RWPE2 (cell line): ENCODE measurements around the gene DLL1.

Experiments
- ATAC-seq: fragments of 200-7000 bp; cut with Tn5 transposase; 3 replicates; pipeline ENCODE4 v1.9.1; 2021; ENCODE audit warnings: low read depth
- DNase-seq: peaks from one replicate; pipeline ENCODE4 v3.0.0-alpha.2; 2020; ENCODE audit warnings: low spot score
- H3K27ac ChIP-seq: fragments of 450-650 bp; 2 replicates; pipeline ENCODE4 v1.5.1; 2017; ENCODE audit warnings: mild to moderate bottlenecking; ENCODE audit not compliant: poor library complexity, severe bottlenecking
- H3K27me3 ChIP-seq: fragments of 250-450 bp; sonication (Bioruptor Pico); 2 replicates; pipeline ENCODE4 v1.5.1; 2021; ENCODE audit warnings: mild to moderate bottlenecking, moderate library complexity; ENCODE audit not compliant: insufficient read depth, poor library complexity, severe bottlenecking
- H3K36me3 ChIP-seq: fragments of 250-450 bp; sonication (Bioruptor Pico); 2 replicates; pipeline ENCODE4 v1.5.1; 2020; ENCODE audit warnings: low read depth, mild to moderate bottlenecking, moderate library complexity
- H3K4me1 ChIP-seq: fragments of 250-450 bp; sonication (Bioruptor Pico); 2 replicates; pipeline ENCODE4 v1.5.1; 2021; ENCODE audit warnings: mild to moderate bottlenecking, moderate library complexity; ENCODE audit not compliant: insufficient read depth, poor library complexity, severe bottlenecking
- H3K4me3 ChIP-seq: fragments of 250-450 bp; sonication (Bioruptor Pico); 2 replicates; pipeline ENCODE4 v1.5.1; 2021; ENCODE audit warnings: mild to moderate bottlenecking, moderate library complexity; ENCODE audit not compliant: severe bottlenecking
- H3K9me3 ChIP-seq: fragments of 250-450 bp; sonication (Bioruptor Pico); 2 replicates; pipeline ENCODE4 v1.5.1; 2021; ENCODE audit warnings: mild to moderate bottlenecking, moderate library complexity; ENCODE audit not compliant: severe bottlenecking
- TF ChIP-seq, protein P1 (sequence below): fragments of 450-650 bp; IDR thresholded peaks from one replicate; pipeline ENCODE4 v1.5.1; 2017; ENCODE audit warnings: mild to moderate bottlenecking, moderate library complexity; ENCODE audit not compliant: poor library complexity, severe bottlenecking

The DLL1 gene

GRCh38 chr6:170261643-170262488 lies 29.0 kb downstream of the DLL1 start:
- H3K36me3 ChIP-seq, result no peaks in the 10 kb centered on the region
- TF ChIP-seq, protein P1, sequence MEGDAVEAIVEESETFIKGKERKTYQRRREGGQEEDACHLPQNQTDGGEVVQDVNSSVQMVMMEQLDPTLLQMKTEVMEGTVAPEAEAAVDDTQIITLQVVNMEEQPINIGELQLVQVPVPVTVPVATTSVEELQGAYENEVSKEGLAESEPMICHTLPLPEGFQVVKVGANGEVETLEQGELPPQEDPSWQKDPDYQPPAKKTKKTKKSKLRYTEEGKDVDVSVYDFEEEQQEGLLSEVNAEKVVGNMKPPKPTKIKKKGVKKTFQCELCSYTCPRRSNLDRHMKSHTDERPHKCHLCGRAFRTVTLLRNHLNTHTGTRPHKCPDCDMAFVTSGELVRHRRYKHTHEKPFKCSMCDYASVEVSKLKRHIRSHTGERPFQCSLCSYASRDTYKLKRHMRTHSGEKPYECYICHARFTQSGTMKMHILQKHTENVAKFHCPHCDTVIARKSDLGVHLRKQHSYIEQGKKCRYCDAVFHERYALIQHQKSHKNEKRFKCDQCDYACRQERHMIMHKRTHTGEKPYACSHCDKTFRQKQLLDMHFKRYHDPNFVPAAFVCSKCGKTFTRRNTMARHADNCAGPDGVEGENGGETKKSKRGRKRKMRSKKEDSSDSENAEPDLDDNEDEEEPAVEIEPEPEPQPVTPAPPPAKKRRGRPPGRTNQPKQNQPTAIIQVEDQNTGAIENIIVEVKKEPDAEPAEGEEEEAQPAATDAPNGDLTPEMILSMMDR, result no peak
- no peak for ATAC-seq
- peak; percentile 31 for DNase-seq
- H3K9me3 ChIP-seq, result no peaks in the 10 kb centered on the region
- no peaks in the 10 kb centered on the region for H3K27me3 ChIP-seq
- no peaks in the 10 kb centered on the region for H3K4me1 ChIP-seq
- no peak overlapping the region for H3K4me3 ChIP-seq
- no peak overlapping the region for H3K27ac ChIP-seq

GRCh38 chr6:170260686-170261085 lies 30.2 kb downstream of the DLL1 start:
- DNase-seq, result peak; percentile 15
- no peaks in the 10 kb centered on the region for H3K27me3 ChIP-seq
- H3K4me1 ChIP-seq, result no peaks in the 10 kb centered on the region
- no peak overlapping the region for H3K27ac ChIP-seq
- no peaks in the 10 kb centered on the region for H3K9me3 ChIP-seq
- TF ChIP-seq, protein P1, result no peak
- no peaks in the 10 kb centered on the region for H3K36me3 ChIP-seq
- no peak overlapping the region for H3K4me3 ChIP-seq
- ATAC-seq, result no peak; the same call in 2 of the 3 replicates

DNA sequence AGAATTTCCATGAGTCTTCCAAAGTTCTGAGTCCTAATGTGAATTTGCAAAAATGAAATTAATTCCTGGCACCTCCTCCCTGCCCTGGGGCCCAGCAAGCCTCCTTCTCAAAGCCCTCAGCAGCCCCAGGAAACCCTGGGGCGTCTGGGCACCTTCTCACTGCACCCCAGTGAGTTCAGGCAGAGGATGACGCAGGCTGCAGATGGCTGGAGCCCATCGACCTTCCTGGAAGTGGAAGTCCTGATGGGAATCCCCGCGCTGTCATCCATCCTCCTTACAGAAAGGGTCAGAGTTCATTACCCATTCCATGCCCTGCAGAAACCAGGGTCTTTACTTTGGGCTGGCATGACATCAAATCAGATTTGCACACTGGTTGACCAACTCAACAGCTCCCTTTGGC lies 31.6 kb downstream of the DLL1 start:
- TF ChIP-seq, protein P1, result no peak
- no peak overlapping the region for H3K27ac ChIP-seq
- H3K9me3 ChIP-seq, result no peaks in the 10 kb centered on the region
- ATAC-seq (no peak), DNase-seq (peak; percentile 19)
- no peaks in the 10 kb centered on the region for H3K36me3 ChIP-seq
- no peak overlapping the region for H3K4me3 ChIP-seq
- no peaks in the 10 kb centered on the region for H3K27me3 ChIP-seq
- H3K4me1 ChIP-seq, result no peaks in the 10 kb centered on the region

DNA sequence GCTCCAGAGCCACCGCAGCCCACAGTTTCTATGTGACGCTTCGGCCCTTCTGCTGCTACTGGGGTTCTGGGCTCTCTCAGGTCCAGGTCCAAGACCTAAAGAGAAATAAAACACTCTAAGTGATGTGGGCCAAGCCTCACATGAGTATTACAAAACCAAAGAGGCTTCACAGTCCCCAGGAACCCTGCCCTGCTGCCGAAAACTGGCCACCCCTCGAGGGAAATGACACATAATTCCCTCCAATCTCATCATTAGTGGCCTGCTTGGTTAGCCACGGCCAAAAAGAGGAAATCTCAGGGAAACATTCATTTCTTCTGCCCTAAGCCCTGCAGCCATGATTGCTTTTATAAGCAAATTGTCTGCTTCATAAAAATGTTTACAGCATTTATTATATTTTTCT lies 32.5 kb downstream of the DLL1 start:
- Histone ChIP-seq H3K27ac (no peak overlapping the region), H3K4me3 (no peak overlapping the region), H3K9me3 (no peaks in the 10 kb centered on the region), H3K27me3 (no peaks in the 10 kb centered on the region), H3K36me3 (no peaks in the 10 kb centered on the region), H3K4me1 (no peaks in the 10 kb centered on the region)
- ATAC-seq (no peak), DNase-seq (peak; percentile 15)
- TF ChIP-seq, protein P1, result no peak

GRCh38 chr6:170257376-170257775 lies 33.5 kb downstream of the DLL1 start:
- Histone ChIP-seq H3K27me3 (no peaks in the 10 kb centered on the region), H3K27ac (no peak overlapping the region), H3K4me3 (no peak overlapping the region), H3K4me1 (no peaks in the 10 kb centered on the region), H3K36me3 (no peaks in the 10 kb centered on the region), H3K9me3 (no peaks in the 10 kb centered on the region)
- no peak for ATAC-seq
- TF ChIP-seq, protein P1, result no peak
- DNase-seq, result no peak
